ENCODE data around the gene CADPS2. TPM values are rescaled to one million over a fixed set of nuclear protein-coding genes. Genes with fewer than 3 reads are reported as not detected.

Gene CADPS2
- total RNA-seq, 1 experiment from 2014 or later, result 7.4 TPM

DNA sequence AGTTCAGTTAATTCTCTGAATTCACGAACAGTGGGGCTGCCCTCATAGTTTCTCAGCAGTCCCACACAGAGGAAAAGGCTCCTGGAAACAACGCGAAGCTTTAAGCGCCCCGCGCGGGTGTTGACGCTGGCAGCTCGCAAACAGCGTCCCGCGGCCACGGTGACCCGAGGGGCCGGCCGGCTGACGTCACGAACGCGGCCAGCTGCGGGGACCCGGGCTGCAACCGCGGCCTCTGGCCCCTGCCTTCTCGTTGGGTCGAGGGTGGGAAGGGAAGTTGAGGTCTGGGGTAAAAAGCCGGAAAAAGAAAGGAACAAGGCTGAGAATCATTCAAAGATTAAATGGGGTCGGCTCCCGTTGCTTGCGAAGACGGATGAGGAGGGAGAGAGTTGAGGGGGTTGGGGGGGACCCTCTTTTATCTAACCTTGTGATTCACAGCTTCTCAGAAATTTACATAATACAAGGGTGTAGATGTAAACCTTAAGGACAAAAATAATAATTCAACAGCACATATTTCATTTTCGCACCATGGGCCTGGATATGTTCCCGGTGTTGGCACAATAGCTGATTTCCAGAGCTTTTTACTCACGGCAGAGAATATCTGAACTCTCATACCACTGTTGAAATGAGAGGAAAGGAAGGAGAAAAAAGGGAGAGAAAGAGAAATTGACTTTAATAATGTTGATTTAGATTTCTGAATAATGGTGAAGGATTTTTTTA lies 574.4 kb downstream of the CADPS2 start:
- CTCF ChIA-PET, result no interaction called here
- no peak for DNase-seq (ENCODE audit: unreplicated experiment)
- Mint-ChIP-seq H3K27me3 (ENCODE audit: insufficient read depth, unreplicated experiment) (peaks cover 25% of the 10 kb centered on the region), H3K27ac (ENCODE audit: low read depth, unreplicated experiment) (no peak overlapping the region), H3K36me3 (ENCODE audit: insufficient read depth, unreplicated experiment) (no peaks in the 10 kb centered on the region), H3K4me1 (ENCODE audit: insufficient read depth, unreplicated experiment) (peaks cover 8% of the 10 kb centered on the region), H3K4me3 (ENCODE audit: unreplicated experiment) (no peak overlapping the region), H3K9me3 (ENCODE audit: unreplicated experiment) (no peaks in the 10 kb centered on the region)
- TF ChIP-seq CTCF (IDR thresholded peaks at IDR 0.05; ENCODE audit: unreplicated experiment), result no peak
- BruUV-seq (replicated peaks), result no TSS peak
- POLR2A ChIA-PET, result no interaction called here
- intact Hi-C loops (cut with micrococcal nuclease), result no loop called here

DNA sequence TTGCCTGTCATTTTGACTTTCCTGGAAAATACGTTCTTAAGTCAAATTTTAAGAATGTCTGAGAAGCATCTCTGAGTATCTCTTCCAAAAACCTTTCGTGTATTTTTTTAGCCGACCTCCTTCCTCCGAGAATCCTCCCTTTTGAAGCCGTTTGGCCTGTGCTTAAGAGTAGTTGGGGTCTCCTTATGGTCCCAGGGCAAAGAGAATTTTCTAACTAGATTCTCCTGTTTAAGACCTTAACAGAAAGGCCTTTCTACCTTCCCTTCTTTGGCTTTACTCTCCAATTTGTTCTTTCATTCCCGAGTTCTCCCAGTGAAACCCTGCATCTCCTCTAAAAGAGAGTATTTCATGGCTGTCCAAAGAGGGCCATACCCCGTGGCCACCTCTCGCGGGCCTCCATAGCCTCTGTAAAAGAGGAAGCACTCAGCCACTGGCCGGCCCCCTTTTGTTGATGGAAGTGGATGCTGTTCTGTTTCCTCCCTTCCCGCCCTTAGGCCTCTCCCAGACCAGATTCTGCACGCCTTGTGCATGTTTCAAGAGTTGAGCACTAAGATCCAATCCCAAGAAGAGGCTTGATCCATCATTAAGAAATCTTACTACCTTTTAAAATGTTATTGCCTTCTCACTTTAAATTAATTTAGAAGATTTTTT lies 575.1 kb downstream of the CADPS2 start:
- DNase-seq (ENCODE audit: unreplicated experiment), result no peak

DNA sequence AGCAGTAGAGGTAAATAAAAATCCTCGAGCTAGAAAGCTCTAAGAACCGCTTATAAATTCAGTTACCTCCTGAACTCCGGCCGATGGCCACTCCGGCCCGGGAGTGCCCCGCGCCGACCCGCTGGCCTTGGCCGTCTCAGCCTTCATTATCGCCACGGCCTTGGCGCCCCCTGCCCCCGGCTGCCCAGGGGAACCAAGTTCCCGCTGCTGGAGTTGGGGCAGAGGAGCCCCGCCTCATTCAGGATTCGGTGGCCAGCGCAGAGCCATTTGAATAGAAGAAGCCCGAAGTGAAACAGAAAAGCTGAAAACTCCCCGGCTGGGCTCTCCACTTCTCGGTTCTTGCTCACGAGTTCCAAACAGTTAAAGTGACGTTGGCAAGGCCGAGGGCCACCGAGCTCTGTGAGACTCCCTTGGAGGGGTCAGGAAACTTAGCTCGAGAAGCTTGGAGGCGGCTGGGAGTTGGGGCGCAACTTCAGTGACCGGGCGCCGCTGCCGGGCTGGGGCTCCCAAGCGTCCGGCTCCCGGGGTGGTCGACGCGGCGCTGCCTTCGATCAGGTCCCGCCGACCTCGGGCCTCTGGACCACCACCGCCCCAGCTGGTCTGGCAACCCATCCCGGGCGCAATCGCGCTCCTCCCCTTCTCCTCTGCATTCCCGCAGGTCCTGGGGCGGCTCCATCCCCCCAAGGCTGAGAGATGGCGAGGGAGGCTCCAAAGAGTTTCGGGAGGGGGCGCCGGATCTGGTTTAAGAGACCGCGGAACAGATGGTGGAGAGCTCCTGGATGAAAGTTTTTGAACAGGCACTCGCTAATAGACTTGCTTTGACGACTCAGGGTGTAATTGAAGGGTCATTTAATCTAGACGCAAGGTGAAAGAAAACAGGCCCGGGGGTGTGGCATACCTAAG lies 575.9 kb downstream of the CADPS2 start:
- no peak overlapping the region for H3K4me3 Mint-ChIP-seq (ENCODE audit: unreplicated experiment)
- POLR2A ChIA-PET, result no interaction called here
- TF ChIP-seq CTCF (IDR thresholded peaks at IDR 0.05; ENCODE audit: unreplicated experiment), result no peak
- H3K27me3 Mint-ChIP-seq (ENCODE audit: insufficient read depth, unreplicated experiment), result peaks cover 17% of the 10 kb centered on the region
- no peak overlapping the region for H3K27ac Mint-ChIP-seq (ENCODE audit: low read depth, unreplicated experiment)
- BruUV-seq (replicated peaks), result no TSS peak
- no peak for DNase-seq (ENCODE audit: unreplicated experiment)
- no peaks in the 10 kb centered on the region for H3K36me3 Mint-ChIP-seq (ENCODE audit: insufficient read depth, unreplicated experiment)
- CTCF ChIA-PET, result no interaction called here
- intact Hi-C loops (cut with micrococcal nuclease), result no loop called here
- H3K9me3 Mint-ChIP-seq (ENCODE audit: unreplicated experiment), result no peaks in the 10 kb centered on the region
- H3K4me1 Mint-ChIP-seq (ENCODE audit: insufficient read depth, unreplicated experiment), result peaks cover 5% of the 10 kb centered on the region

More for the DNA sequence above, 575.1 kb downstream of the CADPS2 start:
- Mint-ChIP-seq H3K27ac (ENCODE audit: low read depth, unreplicated experiment) (no peak overlapping the region), H3K27me3 (ENCODE audit: insufficient read depth, unreplicated experiment) (peaks cover 25% of the 10 kb centered on the region), H3K4me1 (ENCODE audit: insufficient read depth, unreplicated experiment) (peaks cover 8% of the 10 kb centered on the region), H3K9me3 (ENCODE audit: unreplicated experiment) (no peaks in the 10 kb centered on the region), H3K4me3 (ENCODE audit: unreplicated experiment) (no peak overlapping the region), H3K36me3 (ENCODE audit: insufficient read depth, unreplicated experiment) (no peaks in the 10 kb centered on the region)
- POLR2A ChIA-PET, result no interaction called here
- CTCF ChIA-PET, result no interaction called here
- intact Hi-C loops (cut with micrococcal nuclease), result no loop called here
- TF ChIP-seq CTCF (IDR thresholded peaks at IDR 0.05; ENCODE audit: unreplicated experiment), result no peak
- BruUV-seq (replicated peaks), result no TSS peak

DNA sequence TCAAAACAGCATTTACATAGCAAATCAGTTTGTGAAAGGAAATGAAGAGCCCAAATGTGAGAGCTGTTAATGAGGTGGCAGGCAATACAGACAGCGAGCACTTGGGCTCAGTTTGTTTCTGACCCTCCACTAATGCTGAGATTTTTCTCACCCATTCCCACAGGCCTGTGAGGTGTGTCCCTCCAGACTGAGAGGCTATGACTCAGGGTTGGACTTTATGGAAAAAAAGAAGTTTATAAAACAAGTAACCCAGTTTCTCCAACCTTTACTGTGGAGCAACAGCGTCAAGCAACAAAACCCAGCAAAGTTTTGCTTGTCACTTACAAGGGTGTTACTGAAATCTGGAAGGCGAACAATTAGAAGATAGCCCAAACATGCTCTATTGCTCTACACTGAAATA lies 576.8 kb downstream of the CADPS2 start:
- no peak for DNase-seq (ENCODE audit: unreplicated experiment)
- intact Hi-C loops (cut with micrococcal nuclease), result no loop called here
- H3K27me3 Mint-ChIP-seq (ENCODE audit: insufficient read depth, unreplicated experiment), result peaks cover 7% of the 10 kb centered on the region
- no peaks in the 10 kb centered on the region for H3K4me1 Mint-ChIP-seq (ENCODE audit: insufficient read depth, unreplicated experiment)
- no peak for TF ChIP-seq CTCF (IDR thresholded peaks at IDR 0.05; ENCODE audit: unreplicated experiment)
- CTCF ChIA-PET, result interaction anchor here (0.7 kb wide), 1 partner anchor 16 kb away, joined by 3 read pairs; no protein-coding TSS in a partner anchor
- H3K36me3 Mint-ChIP-seq (ENCODE audit: insufficient read depth, unreplicated experiment), result no peaks in the 10 kb centered on the region
- no peak overlapping the region for H3K27ac Mint-ChIP-seq (ENCODE audit: low read depth, unreplicated experiment)
- H3K9me3 Mint-ChIP-seq (ENCODE audit: unreplicated experiment), result no peaks in the 10 kb centered on the region
- no peak overlapping the region for H3K4me3 Mint-ChIP-seq (ENCODE audit: unreplicated experiment)
- BruUV-seq (replicated peaks), result no TSS peak
- POLR2A ChIA-PET, result no interaction called here

All from MCF 10A (cell line).